Upper lobe of right lung (tissue), 1 donor: ENCODE data around the gene VSIG2. TPM values are rescaled to one million over a fixed set of nuclear protein-coding genes. Genes with fewer than 3 reads are reported as not detected.

Source experiments
- ATAC-seq: fragments of 200-7000 bp; cut with Tn5 transposase; one replicate; pipeline ENCODE4 v1.9.1; 2020; ENCODE audit warnings: mild to moderate bottlenecking, moderate library complexity
- DNase-seq: peaks from one replicate; pipeline ENCODE4 v3.0.0-alpha.2; 2020
- H3K27ac ChIP-seq: fragments of 200-600 bp; one replicate; pipeline ENCODE4 v1.8.0; 2022
- H3K27me3 ChIP-seq: fragments of 200-600 bp; one replicate; pipeline ENCODE4 v1.8.0; 2022; ENCODE audit warnings: mild to moderate bottlenecking
- H3K36me3 ChIP-seq: fragments of 200-600 bp; one replicate; pipeline ENCODE4 v1.8.0; 2022
- H3K4me1 ChIP-seq: fragments of 200-600 bp; one replicate; pipeline ENCODE4 v1.8.0; 2022
- H3K4me3 ChIP-seq: fragments of 200-600 bp; one replicate; pipeline ENCODE4 v1.8.0; 2022; ENCODE audit warnings: mild to moderate bottlenecking
- H3K9me3 ChIP-seq: fragments of 200-600 bp; one replicate; pipeline ENCODE4 v1.8.0; 2022
- intact Hi-C: fragments of 100-400 bp; cut with DNase I; formaldehyde crosslinking; loops from one replicate; pipeline ENCODE4 v1.11.0; 2022
- total RNA-seq: library from RNA; stranded (reverse); fragmentation: NEBNext Ultra II Directional; extraction: Animal tissue kit (Norgen Biotek cat#: 25700); gene quantifications from one replicate; pipeline ENCODE4 v1.2.1, GENCODE V29; 2021
- TF ChIP-seq, protein P1 (sequence below): fragments of 200-600 bp; IDR thresholded peaks from one replicate; pipeline ENCODE4 v1.8.0; 2022; ENCODE audit warnings: antibody characterized with exemption
- donor health status: DM: no; HTN: yes; CAD: no; lungs with severe emphysema.

VSIG2 gene
- total RNA-seq, 1 donor from 2014 or later, result 40.1 TPM

DNA sequence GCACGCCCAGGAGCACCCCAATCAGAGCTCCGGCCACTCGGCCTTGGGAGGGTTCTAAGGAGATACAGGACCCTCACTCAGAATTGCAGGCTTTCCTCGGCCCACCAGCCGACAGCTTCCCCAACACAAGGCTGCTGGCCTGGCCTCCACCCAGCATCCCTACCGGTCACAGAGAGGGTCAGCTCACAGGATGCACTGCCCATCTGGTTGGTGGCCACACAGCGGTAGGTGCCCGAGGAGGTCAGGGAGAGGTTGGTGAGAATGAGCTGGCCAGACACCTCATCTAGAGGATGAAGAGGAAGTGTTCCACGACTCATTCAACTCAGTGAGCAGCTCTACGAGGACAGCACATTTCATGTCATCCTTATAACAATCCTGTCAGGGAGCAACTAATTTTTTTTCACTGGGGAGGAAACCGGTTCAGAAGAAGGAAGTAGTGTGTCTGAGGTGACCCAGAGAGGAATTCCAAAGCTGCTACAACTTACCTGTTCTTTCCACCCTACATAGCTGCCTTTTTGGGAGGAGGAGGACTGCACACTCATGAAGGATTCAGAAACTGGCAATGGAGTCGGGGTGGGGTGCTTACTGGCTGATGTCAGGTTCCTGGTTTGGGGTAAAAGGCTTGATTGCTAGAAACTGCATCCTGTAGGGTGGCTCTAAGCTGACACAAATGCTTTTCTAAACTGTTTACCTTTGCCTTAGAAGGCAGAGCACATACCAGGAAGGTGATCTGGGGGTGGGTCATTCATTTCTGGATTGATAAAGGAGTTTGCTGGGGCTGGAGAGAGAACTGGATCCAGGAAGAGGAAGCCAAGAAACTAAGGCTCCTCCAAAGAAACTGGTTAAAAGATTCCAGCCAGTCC, 3.3 kb downstream of the VSIG2 start:
- H3K27me3 ChIP-seq, result no peaks in the 10 kb centered on the region
- DNase-seq, result no peak
- peaks cover 3% of the 10 kb centered on the region for H3K36me3 ChIP-seq
- ATAC-seq, result no peak
- TF ChIP-seq, protein P1, sequence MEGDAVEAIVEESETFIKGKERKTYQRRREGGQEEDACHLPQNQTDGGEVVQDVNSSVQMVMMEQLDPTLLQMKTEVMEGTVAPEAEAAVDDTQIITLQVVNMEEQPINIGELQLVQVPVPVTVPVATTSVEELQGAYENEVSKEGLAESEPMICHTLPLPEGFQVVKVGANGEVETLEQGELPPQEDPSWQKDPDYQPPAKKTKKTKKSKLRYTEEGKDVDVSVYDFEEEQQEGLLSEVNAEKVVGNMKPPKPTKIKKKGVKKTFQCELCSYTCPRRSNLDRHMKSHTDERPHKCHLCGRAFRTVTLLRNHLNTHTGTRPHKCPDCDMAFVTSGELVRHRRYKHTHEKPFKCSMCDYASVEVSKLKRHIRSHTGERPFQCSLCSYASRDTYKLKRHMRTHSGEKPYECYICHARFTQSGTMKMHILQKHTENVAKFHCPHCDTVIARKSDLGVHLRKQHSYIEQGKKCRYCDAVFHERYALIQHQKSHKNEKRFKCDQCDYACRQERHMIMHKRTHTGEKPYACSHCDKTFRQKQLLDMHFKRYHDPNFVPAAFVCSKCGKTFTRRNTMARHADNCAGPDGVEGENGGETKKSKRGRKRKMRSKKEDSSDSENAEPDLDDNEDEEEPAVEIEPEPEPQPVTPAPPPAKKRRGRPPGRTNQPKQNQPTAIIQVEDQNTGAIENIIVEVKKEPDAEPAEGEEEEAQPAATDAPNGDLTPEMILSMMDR, result no peak
- no peak overlapping the region for H3K4me3 ChIP-seq
- peak overlapping the region; percentile 85 for H3K27ac ChIP-seq
- intact Hi-C loops, result loop anchor here (5.0 kb wide), 1 partner anchor 76 kb away; the partner anchor contains the start of genes SIAE and SPA17
- H3K9me3 ChIP-seq, result no peaks in the 10 kb centered on the region
- H3K4me1 ChIP-seq, result peaks cover 47% of the 10 kb centered on the region

GRCh38 chr11:124748100-124748418, 4.0 kb downstream of the VSIG2 start:
- intact Hi-C loops, result loop anchor here (5.0 kb wide), 1 partner anchor 76 kb away; the partner anchor contains the start of genes SIAE and SPA17
- DNase-seq, result no peak
- TF ChIP-seq, protein P1, result no peak
- peak overlapping the region; percentile 85 for H3K27ac ChIP-seq
- H3K36me3 ChIP-seq, result no peaks in the 10 kb centered on the region
- no peaks in the 10 kb centered on the region for H3K9me3 ChIP-seq
- H3K4me3 ChIP-seq, result no peak overlapping the region
- no peak for ATAC-seq
- H3K4me1 ChIP-seq, result peaks cover 43% of the 10 kb centered on the region
- H3K27me3 ChIP-seq, result no peaks in the 10 kb centered on the region

- intact Hi-C loops, result loop anchor here (5.0 kb wide), 1 partner anchor 75 kb away; the partner anchor contains the start of genes SIAE and SPA17
- Histone ChIP-seq H3K27me3 (no peaks in the 10 kb centered on the region), H3K4me1 (peaks cover 38% of the 10 kb centered on the region), H3K9me3 (no peaks in the 10 kb centered on the region), H3K27ac (peak overlapping the region; percentile 85), H3K36me3 (no peaks in the 10 kb centered on the region), H3K4me3 (no peak overlapping the region)
- TF ChIP-seq, protein P1, result no peak
- no peak for DNase-seq
- no peak for ATAC-seq
These were observed 4.5 kb downstream of the VSIG2 start for GRCh38 chr11:124747406-124748099.

DNA sequence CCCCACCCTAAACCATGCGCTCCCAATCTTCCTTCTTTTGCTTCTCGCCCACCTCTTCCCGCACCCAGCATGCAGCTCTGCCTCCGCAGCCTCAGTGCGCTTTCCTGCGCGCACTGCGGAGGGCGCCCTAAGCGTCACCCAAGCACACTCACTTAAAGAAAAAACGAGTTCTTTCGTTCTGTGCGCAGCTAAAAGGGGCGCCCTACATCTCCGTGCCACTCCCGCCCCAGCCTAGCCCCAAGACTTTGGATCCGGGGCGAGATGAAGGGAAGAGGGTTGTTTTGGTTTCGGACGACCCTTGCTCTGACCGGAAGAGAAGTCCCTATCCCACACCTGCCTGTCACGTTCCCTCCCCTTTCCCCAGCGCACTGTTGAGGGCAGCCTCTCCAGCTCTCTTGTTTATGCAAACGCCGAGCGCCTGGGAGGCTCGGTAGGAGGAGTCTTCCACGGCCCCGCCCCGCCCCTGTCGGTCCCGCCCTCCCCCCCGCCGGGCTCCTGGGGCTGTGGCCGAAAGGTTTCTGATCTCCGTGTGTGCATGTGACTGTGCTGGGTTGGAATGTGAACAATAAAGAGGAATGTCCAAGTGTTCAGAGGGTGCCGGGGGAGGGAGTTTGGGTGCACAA, 5.3 kb downstream of the VSIG2 start:
- TF ChIP-seq, protein P1, result peak; percentile 51
- intact Hi-C loops, result loop anchor here (5.0 kb wide), 1 partner anchor 74 kb away; the partner anchor contains the start of genes SIAE and SPA17
- peaks cover 38% of the 10 kb centered on the region for H3K4me1 ChIP-seq
- peak; percentile 94 for DNase-seq
- H3K27me3 ChIP-seq, result no peaks in the 10 kb centered on the region
- peak overlapping the region; percentile 54 for H3K4me3 ChIP-seq
- no peaks in the 10 kb centered on the region for H3K9me3 ChIP-seq
- ATAC-seq, result peak; percentile 90
- H3K36me3 ChIP-seq, result no peaks in the 10 kb centered on the region
- H3K27ac ChIP-seq, result peak overlapping the region; percentile 85

DNA sequence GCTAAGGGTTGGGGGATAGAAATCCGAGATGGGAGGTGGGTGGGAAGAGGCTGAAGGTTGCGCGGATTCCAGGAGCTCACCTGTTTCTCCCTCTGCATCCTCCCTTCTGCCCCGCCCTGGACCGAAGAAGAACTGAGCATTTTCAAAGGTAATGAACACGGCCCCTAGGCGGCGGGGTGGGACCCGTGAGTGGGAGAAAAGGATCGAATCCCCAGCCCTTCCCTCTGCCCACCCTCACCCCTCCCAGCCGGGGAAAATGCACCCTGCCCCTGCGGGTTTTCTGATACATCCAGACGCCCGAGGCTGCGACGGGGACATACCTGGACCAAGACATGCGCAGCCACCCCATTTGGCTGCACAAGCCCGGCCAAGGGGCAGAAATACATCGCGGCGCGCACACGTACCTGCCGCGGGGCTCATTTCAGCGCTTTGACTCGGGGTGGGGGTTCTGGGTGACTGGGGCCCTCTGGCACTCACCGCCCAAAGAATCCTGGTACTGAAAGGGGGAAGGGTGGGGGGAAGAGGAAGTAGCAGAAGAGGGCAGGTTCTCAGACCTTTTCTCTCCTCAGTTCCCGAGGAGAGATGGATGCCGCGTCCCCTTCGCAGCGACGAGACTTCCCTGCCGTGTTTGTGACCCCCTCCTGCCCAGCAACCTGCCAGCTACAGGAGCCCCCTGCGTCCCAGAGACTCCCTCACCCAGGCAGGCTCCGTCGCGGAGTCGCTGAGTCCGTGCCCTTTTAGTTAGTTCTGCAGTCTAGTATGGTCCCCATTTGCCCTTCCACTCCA, 6.0 kb downstream of the VSIG2 start:
- Histone ChIP-seq H3K27me3 (peaks cover 6% of the 10 kb centered on the region), H3K27ac (peak overlapping the region; percentile 85), H3K4me1 (peaks cover 38% of the 10 kb centered on the region), H3K36me3 (no peaks in the 10 kb centered on the region), H3K9me3 (no peaks in the 10 kb centered on the region), H3K4me3 (peak overlapping the region; percentile 54)
- intact Hi-C loops, result loop anchor here (5.0 kb wide), 1 partner anchor 74 kb away; the partner anchor contains the start of genes SIAE and SPA17
- TF ChIP-seq, protein P1, result no peak
- ATAC-seq (peak; percentile 0), DNase-seq (no peak)
